OCI-LY7 (cell line): ENCODE data around the gene RETREG1.

Experiments
- CTCF ChIP-seq: fragments of 200-600 bp; sonication (generic); conservative IDR thresholded peaks from 2 replicates; pipeline ENCODE4 v1.5.1; 2014; ENCODE audit warnings: mild to moderate bottlenecking, antibody characterized with exemption, low read length, moderate library complexity, mixed read lengths
- EZH2phosphoT487 ChIP-seq: fragments of 200-600 bp; sonication (generic); IDR thresholded peaks from 2 replicates; pipeline ENCODE4 v1.6.1; 2018; ENCODE audit warnings: low read depth, borderline replicate concordance, mild to moderate bottlenecking, mixed run types, antibody characterized with exemption, low read length, moderate library complexity, mixed read lengths

- TF ChIP-seq CTCF = no peak
- no peak for TF ChIP-seq EZH2phosphoT487
Measured at GRCh38 chr5:16565118-16565517, 51.7 kb downstream of the RETREG1 start.
